GM21515 (cell line): ENCODE results near the gene LRIG2.
A peak's percentile ranks its signal among the peaks of the same experiment; 100 is the strongest.
"Not testable (repeated sequence)": the region's sequence is repeated elsewhere in the genome, so short reads cannot be mapped to it uniquely, and the experiment has no call there.

ENCODE experiments used
- ATAC-seq: cut with Tn5 transposase; IDR thresholded peaks from one replicate; pipeline ENCODE4 v1.9.1; 2021; ENCODE audit not compliant: unreplicated experiment

LRIG2 gene

DNA sequence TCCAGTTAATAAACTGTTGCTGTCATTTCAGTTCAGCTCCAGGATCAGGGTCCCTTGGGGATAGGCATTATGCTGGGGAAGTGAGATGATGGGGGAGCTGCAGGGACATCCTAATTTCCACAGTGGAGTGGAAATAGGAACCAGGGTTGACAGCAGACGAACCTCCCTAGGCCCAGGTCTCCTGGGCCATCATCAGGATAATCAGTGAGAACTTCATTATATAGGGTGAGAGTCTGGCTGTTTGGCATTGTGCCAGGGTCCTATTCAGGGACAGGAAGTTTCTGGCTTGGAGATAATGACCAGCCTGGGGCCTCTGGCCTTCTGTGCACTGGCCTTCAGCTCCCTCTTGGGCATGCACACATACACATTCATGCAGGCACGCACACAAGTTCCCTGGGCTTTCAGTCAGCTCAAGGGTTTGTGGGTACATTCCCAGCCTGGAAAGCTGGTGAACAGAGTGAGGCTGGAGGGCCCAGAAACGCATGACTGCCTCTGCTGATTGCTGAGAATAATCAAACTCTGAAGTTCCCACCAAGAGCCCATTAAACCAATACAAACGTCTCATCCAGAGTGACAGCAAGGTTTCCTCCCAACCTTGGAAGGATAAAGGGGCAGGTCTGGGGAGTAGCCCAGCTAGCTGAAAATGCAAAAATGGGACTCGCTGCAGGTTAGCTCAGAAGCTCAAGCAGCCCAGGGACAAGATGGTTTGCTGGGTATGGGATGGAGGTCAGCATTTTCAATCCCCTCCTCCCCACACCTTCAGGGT, 13.9 kb upstream of the LRIG2 start:
- no peak for ATAC-seq

- not testable (repeated sequence) for ATAC-seq
Observed at GRCh38 chr1:113063456-113063855, 9.5 kb upstream of the LRIG2 start.

DNA sequence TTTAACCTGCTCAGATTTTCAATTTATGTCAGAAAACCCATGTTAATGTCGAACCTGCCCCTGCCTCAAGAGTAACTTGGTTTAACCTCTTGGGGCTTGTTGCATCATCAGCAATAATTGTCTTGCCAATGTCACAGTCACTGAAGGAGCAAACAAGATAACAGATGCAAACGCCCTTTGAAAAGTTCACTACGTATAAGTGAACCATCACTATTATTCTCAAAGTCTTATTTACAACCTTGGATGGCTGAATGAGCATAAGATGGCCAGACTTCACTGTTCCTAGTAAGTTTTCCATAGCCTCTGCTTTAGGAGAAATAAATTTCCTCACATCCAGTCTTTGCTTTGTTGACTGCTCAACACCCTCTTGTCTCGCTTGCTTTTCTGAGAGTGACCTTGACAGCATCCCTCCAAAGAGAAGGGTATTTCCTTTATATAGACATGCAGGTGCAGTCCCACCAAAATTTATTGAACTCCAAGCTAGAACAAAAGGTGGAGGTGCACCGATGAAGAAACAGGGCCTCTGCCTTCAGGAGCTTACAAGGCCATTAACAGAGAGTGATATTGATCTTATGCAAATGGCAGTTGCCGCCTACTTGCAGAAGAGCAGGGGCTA, 749 bp upstream of the LRIG2 start:
- ATAC-seq = no peak

DNA sequence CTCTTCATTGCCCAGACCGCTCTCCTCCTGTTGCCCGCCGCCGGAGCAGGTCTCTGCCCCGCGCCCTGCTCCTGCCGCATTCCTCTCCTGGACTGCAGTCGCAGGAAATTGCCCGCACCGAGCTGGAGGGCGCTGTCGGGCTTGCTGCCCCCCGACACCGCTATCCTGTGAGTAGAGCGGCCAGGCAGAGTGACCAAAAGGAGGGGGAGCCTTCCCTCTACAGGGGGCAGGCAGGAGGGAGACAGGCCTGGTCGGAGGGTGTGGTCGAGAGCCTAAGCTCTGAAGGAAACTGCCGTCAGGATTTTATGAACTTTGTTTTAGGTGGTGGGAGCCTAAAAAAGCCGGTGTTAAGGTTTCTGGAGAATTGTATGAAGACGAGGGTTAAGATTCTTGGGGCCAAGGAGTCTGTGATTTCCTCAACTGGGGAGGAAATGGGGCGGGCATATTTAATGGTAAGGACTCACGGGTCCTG, 517 bp downstream of the LRIG2 start:
- peak; percentile 20 for ATAC-seq

- no peak for ATAC-seq
Observed at GRCh38 chr1:113074237-113074636, 1.2 kb downstream of the LRIG2 start.

DNA sequence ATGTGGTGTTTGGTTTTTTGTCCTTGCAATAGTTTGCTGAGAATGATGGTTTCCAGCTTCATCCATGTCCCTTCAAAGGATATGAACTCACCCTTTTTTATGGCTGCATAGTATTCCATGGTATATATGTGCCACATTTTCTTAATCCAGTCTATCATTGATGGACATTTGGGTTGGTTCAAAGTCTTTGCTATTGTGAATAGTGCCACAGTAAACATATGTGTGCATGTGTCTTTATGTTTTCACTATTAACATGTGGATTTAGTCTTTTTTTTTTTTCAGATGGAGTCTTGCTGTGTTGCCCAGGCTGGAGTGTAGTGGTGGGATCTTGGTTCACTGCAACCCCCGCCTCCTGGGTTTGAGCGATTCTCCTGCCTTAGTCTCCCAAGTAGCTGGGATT, 5.0 kb downstream of the LRIG2 start:
- not testable (repeated sequence) for ATAC-seq

DNA sequence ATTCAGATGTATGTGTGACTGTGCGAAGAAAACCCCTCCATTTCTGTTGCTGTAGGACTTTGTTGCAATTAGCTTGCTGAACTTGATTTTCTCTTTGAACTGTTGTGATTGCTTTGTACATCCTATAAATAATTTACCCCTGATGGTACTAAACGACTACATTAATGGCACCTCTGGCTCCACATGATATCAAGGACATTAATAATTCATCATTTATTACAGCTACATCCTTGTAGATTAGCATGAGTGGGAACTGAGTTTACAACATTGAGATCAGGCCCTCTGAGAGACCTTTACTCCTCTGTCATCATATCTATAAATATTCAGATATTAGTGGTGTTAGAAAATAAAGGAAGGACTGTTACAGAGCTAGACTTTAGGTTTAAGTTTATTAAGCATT, 13.5 kb downstream of the LRIG2 start:
- ATAC-seq = no peak

DNA sequence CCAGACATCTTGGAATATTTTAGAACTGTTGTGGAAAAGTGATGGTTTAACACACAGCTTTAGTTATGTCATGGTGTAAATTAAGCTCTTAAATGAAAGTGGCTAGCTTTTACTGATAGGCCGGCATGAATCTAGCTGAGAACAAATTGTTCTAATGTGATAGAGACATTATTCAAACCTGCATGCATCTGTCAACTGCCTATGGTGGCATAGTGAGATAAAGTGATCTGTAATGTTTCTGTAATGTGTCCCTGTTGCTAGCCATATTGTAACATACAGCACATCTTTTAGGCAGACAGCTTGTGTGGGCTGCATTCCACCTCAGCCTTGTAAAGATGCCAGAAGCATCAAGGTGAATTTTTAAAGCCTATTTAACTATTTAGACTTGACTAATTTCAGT, 16.0 kb downstream of the LRIG2 start:
- ATAC-seq = no peak

DNA sequence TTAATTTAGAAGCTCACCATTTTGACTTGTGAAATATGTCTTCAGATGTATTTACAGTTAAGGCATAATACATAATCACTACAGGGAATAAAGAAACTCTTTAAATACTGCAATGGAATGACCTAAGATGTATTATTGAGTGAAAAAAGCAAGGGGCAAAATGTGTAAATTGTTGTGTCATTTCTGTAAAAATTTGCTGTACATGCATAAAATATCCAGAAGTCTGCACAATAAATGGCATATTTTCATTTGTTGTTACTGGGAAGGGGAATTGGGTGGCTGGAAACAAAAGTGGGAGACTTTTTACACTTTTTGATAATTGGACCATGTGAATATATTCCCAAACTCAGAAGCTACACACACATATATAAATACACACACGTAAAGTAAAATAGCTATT, 17.1 kb downstream of the LRIG2 start:
- ATAC-seq = no peak

GRCh38 chr1:113091988-113092594, 19.1 kb downstream of the LRIG2 start:
- no peak for ATAC-seq

DNA sequence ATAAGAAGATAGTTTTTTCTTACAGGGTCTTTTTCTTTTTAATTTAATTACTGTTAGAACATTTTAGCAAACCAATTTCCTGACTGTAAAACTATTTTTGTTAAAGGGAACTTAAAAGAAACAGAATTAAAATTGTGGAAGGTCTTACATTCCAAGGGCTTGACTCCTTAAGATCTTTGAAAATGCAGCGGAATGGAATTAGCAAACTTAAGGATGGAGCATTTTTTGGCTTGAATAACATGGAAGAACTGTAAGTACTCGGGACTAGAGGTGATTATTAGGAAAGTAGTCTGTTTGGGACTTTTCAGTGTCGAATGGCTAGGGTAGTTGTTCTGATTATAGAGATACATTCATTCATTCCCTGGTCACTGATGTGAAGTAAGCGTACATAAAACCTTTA, 21.5 kb downstream of the LRIG2 start:
- ATAC-seq = no peak

DNA sequence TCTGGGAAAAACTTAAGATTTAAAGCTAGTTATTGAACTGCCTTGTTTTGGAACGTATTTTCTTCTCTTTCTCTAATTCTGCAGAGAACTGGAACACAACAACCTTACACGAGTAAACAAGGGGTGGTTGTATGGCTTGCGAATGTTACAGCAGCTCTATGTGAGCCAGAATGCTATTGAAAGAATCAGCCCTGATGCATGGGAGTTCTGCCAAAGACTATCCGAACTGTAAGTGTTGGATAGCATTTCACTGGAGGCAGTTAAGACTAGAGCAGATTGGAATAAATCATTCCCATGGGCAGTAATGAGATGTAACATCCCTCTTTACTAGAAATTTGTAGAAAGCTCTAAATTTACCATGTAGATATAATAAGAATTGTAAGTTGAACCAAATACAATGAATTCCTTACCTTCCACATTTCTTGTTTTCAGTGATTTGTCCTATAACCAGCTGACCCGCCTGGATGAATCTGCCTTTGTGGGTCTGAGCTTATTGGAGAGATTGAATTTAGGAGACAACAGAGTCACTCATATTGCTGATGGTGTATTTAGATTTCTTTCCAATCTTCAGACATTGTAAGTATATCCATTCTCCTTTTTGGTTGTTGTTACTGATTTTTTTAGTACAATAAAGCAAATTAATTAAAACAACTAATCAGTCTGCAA, 22.9 kb downstream of the LRIG2 start:
- ATAC-seq = no peak

GRCh38 chr1:113096493-113096892, 23.5 kb downstream of the LRIG2 start:
- no peak for ATAC-seq

- no peak for ATAC-seq
Observed at GRCh38 chr1:113101588-113101987, 28.6 kb downstream of the LRIG2 start.

DNA sequence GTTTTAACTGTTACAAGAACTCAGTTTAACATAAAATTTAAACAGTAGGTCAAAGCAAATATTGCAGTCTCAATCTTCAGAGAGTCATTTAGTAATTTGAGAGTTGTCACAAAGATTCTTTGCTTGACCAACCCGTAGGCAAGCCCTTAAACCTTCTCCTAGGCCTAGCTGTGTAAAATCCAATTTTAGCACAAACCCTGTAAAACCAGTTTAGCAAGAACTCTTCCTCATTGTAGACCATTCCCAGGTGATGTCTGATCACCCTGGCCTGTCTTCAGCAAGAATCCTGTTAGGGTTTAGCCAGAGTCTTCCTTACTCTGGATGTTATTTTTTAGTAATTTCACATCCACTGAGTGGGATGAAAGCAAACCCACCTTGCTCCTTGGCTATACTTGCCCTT, 30.1 kb downstream of the LRIG2 start:
- ATAC-seq = no peak

DNA sequence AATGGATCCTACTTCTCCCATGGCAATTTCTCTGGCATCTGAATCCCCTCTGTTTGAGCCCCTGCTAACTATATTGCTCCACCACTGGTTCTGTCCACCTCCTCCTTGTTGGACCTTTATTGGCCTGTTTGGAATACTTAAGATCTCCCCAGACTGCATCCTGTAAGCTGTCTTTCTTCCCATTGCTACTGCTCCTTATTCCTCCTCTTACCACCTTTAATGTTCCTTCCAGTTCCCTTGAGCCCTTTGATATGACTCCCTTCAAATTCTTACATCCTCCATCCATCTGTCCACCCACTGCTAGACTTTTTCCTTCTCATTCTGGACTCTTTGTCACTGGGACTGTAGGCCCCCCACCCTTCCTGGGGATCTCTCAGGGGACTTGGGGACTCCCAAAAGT, 31.0 kb downstream of the LRIG2 start:
- no peak for ATAC-seq

DNA sequence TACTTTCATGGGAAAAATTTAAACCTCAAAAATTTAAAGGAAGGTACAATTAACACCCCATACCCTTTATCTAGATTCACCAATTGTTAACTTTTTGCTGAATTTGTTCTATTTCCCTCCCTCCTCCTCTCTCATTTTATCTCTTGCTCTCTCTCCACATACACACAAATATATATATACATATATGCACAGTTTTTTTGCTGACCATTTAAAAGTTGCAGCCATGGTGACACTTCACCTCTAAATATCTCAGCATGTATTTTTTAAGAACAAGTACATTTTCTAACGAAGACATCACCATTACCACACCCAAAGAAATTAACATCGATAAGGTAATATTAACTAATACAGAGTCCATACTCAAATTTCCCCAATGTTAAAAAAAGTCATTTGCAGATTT, 33.9 kb downstream of the LRIG2 start:
- ATAC-seq = no peak

DNA sequence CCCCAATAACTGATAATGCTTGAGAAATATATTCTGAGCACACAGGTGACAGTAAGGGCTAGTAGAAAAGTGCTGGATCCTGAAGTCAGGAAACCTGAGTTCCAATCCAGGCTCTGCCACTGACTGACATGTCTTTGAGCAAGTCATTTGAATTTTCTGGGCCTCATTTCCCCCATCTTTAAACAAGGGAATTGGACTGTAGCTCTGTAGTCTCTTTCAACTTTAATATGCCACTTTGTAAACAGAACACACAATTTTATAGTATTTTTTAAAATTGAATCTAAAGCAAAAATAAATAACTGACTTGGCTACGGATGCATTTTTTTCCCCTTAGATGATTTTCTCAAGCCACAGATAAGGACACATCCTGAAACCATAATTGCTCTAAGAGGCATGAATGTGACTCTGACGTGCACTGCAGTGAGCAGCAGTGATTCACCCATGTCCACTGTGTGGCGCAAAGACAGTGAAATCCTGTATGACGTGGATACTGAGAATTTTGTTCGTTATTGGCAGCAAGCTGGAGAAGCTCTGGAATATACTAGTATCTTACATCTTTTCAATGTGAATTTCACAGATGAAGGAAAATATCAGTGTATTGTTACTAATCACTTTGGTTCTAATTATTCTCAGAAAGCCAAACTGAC, 37.0 kb downstream of the LRIG2 start:
- no peak for ATAC-seq

- no peak for ATAC-seq
Observed at GRCh38 chr1:113118266-113118665, 45.3 kb downstream of the LRIG2 start.

DNA sequence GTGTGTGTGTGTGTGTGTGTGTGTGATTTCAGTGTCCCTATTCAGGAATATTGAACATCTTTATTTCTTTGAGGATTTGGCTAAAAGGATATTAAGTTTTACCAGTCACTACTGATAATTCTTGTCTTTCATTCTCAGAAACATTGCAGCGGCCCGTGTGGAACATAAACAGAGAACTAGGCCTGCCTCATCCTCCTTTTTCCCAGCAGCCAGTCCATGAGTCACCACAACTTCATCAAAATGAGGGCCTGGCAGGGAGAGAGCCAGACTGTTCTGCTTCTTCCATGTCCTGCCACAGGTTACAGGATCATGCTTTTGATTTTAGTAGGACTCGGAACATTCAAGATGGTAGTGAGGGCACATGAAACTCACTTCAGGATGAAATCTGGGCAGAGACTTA, 50.7 kb downstream of the LRIG2 start:
- no peak for ATAC-seq

GRCh38 chr1:113124366-113124765, 51.4 kb downstream of the LRIG2 start:
- no peak for ATAC-seq
